PFSK-1 (cell line): ENCODE results near the gene RALA.

Experiments
- POLR2AphosphoS5 ChIP-seq: IDR thresholded peaks from 2 replicates; pipeline ENCODE4 v1.6.1; 2012; ENCODE audit warnings: low read depth, mild to moderate bottlenecking, control low read depth, low read length, moderate library complexity
- REST ChIP-seq, 2 experiments: IDR thresholded peaks; 2 replicates each; pipeline versions ENCODE4 v1.6.1 to v1.8.0; 2011 to 2012; ENCODE audit warnings: low read depth in 2 of 2, low read length in 2 of 2, control low read depth in 1 of 2, inconsistent platforms in 1 of 2, mild to moderate bottlenecking in 1 of 2, moderate library complexity in 1 of 2; ENCODE audit not compliant: insufficient read depth in 1 of 2
- SIN3A ChIP-seq: IDR thresholded peaks from 2 replicates; pipeline ENCODE4 v1.6.1; 2012; ENCODE audit warnings: mild to moderate bottlenecking, low read length, moderate library complexity, borderline replicate concordance; ENCODE audit not compliant: insufficient read depth
- TAF1 ChIP-seq: IDR thresholded peaks from 2 replicates; pipeline ENCODE4 v1.6.1; 2012; ENCODE audit warnings: low read length, control low read depth, borderline replicate concordance; ENCODE audit not compliant: insufficient read depth

- TF ChIP-seq TAF1 (no peak), POLR2AphosphoS5 (no peak), REST (IDR thresholded peaks at IDR 0.05; ENCODE audit: insufficient read depth in 1 of 2, low read depth in 2 of 2, low read length in 2 of 2) (no peak), SIN3A (no peak)
Measured at GRCh38 chr7:39681887-39682441, 58.6 kb downstream of the RALA start.
